Endothelial cell of umbilical vein (primary cell): ENCODE data around the gene CCER1. TPM values are rescaled to one million over a fixed set of nuclear protein-coding genes. Genes with fewer than 3 reads are reported as not detected.

Experiments
- BruUV-seq: library from RNA; stranded (reverse); fragments of 400-500 nt; replicated peaks from 2 replicates; lab custom pipeline; 2021; lab: Mats Ljungman, UMichigan
- CTCF ChIA-PET: fragments of 300-600, 350-600 bp; sonication (Branson Sonifier 250); formaldehyde crosslinking; loops from one replicate; lab custom pipeline; 2021; ENCODE audit warnings: antibody characterized with exemption, inconsistent platforms; lab: Charles Lee
- POLR2A ChIA-PET: fragments of 300-600, 350-600 bp; sonication (Branson Sonifier 250); formaldehyde crosslinking; loops from one replicate; lab custom pipeline; 2021; ENCODE audit warnings: antibody characterized with exemption, inconsistent platforms; lab: Charles Lee
- DNase-seq: peaks from one replicate; pipeline ENCODE4 v3.0.0-alpha.2; 2011; ENCODE audit warnings: low read depth, low spot score
- FAIRE-seq: peaks from 2 replicates; lab custom pipeline; 2011; peaks lifted over from hg19 to GRCh38; lab: Jason Lieb, UNC
- H2AFZ ChIP-seq: 2 replicates; pipeline ENCODE4 v1.6.0; 2012; ENCODE audit warnings: low read depth, low read length, control low read depth, inconsistent platforms
- H3K27ac ChIP-seq: 2 replicates; pipeline ENCODE4 v1.5.1; 2011; ENCODE audit warnings: low read depth, mild to moderate bottlenecking, control low read depth, low read length, moderate library complexity; ENCODE audit not compliant: insufficient read depth
- H3K27me3 ChIP-seq, 2 experiments: 2 replicates each; pipeline versions ENCODE4 v1.6.0 to v1.6.1; 2011; ENCODE audit warnings: low read length in 2 of 2, mixed read lengths in 1 of 2; ENCODE audit not compliant: control insufficient read depth in 2 of 2, insufficient read depth in 2 of 2
- H3K36me3 ChIP-seq, 2 experiments: 2 replicates in 1 of 2; 3 replicates in 1 of 2; pipeline ENCODE4 v1.5.1; 2011; ENCODE audit warnings: low read length in 2 of 2, mild to moderate bottlenecking in 1 of 2, moderate library complexity in 1 of 2; ENCODE audit not compliant: control insufficient read depth in 2 of 2, insufficient read depth in 2 of 2; ENCODE audit errors: extremely low read depth in 1 of 2
- H3K4me1 ChIP-seq: 3 replicates; pipeline ENCODE4 v1.5.1; 2011; ENCODE audit warnings: mild to moderate bottlenecking, low read length; ENCODE audit not compliant: control insufficient read depth, insufficient read depth; ENCODE audit errors: extremely low read depth
- H3K4me2 ChIP-seq: 2 replicates; pipeline ENCODE4 v1.6.1; 2011; ENCODE audit warnings: low read length, control low read depth, mixed read lengths; ENCODE audit not compliant: insufficient read depth
- H3K4me3 ChIP-seq, 3 experiments: fragments of 200-600 bp in 1 of 3; sonication (generic), shearing (Covaris generic) in 1 of 3; replicated peaks in 1 of 3; 2 replicates each; pipeline ENCODE4 v1.5.1; 2011 to 2016; ENCODE audit warnings: control low read depth in 3 of 3, low read length in 3 of 3, mild to moderate bottlenecking in 2 of 3, inconsistent platforms in 1 of 3, low read depth in 1 of 3, moderate library complexity in 1 of 3; ENCODE audit not compliant: insufficient read depth in 1 of 3
- H3K79me2 ChIP-seq: 2 replicates; pipeline ENCODE4 v1.6.0; 2012; ENCODE audit warnings: low read length, inconsistent platforms; ENCODE audit not compliant: control insufficient read depth, insufficient read depth
- H3K9ac ChIP-seq: replicated peaks from 2 replicates; pipeline ENCODE3; 2011; ENCODE audit warnings: low read length, control low read depth; ENCODE audit not compliant: insufficient read depth; ENCODE audit errors: extremely low read depth
- H3K9me1 ChIP-seq: replicated peaks from 3 replicates; pipeline ENCODE4 v1.6.0; 2011; ENCODE audit warnings: mild to moderate bottlenecking, low read length; ENCODE audit not compliant: control insufficient read depth, insufficient read depth; ENCODE audit errors: extremely low read depth
- H3K9me3 ChIP-seq: replicated peaks from 2 replicates; pipeline ENCODE4 v1.5.1; 2012; ENCODE audit warnings: low read length, inconsistent platforms; ENCODE audit not compliant: control insufficient read depth, insufficient read depth
- H4K20me1 ChIP-seq: replicated peaks from 2 replicates; pipeline ENCODE3; 2011; ENCODE audit warnings: mild to moderate bottlenecking, low read length; ENCODE audit not compliant: control insufficient read depth, insufficient read depth; ENCODE audit errors: extremely low read depth
- CTCF ChIP-seq, 2 donors: IDR thresholded peaks; 1 replicate in 1 of 2; 2 replicates in 1 of 2; pipeline ENCODE4 v1.5.1; 2011; ENCODE audit warnings: low read length in 2 of 2, mild to moderate bottlenecking in 2 of 2, moderate library complexity in 2 of 2, control low read depth in 1 of 2, inconsistent platforms in 1 of 2, low read depth in 1 of 2; ENCODE audit not compliant: insufficient read depth in 1 of 2; ENCODE audit errors: extremely low read depth in 1 of 2
- EZH2 ChIP-seq: IDR thresholded peaks from 2 replicates; pipeline ENCODE4 v1.6.1; 2012; ENCODE audit warnings: borderline replicate concordance, low read depth, mild to moderate bottlenecking, moderate library complexity, low read length, inconsistent platforms; ENCODE audit not compliant: severe bottlenecking
- GATA2 ChIP-seq: IDR thresholded peaks from 2 replicates; pipeline ENCODE4 v1.7.0; 2011; ENCODE audit warnings: low read depth, mild to moderate bottlenecking, moderate library complexity, mixed read lengths, low read length; ENCODE audit not compliant: insufficient read length, insufficient read depth
- JUN ChIP-seq: IDR thresholded peaks from 2 replicates; pipeline ENCODE4 v1.6.1; 2011; ENCODE audit warnings: borderline replicate concordance, low read depth; ENCODE audit not compliant: insufficient read length, insufficient read depth
- POLR2AphosphoS5 ChIP-seq: IDR thresholded peaks from 2 replicates; pipeline ENCODE4 v1.6.1; 2012; ENCODE audit warnings: low read depth, mild to moderate bottlenecking, control low read depth, low read length, moderate library complexity; ENCODE audit not compliant: insufficient read depth
- dilution Hi-C: fragments of 300-500 bp; cut with MboI; formaldehyde crosslinking; loops from one replicate; pipeline ENCODE4 v1.15.0; 2019; ENCODE audit warnings: low sequenced_read_pairs; ENCODE audit not compliant: extremely low pct_ligation_motif_present
- intact Hi-C: fragments of 100-400 bp; cut with micrococcal nuclease; formaldehyde crosslinking; loops from one replicate; pipeline ENCODE4 v1.10.0; 2022
- polyA plus RNA-seq, 4 experiments: library from polyadenylated mRNA; depleted of rRNA in 3 of 4; stranded (reverse) in 3 of 4; unstranded in 1 of 4; fragments of >200 nt; gene quantifications; 2 replicates each; pipeline versions ENCODE4 v1.2.1 to v1.2.3, GENCODE V29; 2011 to 2012; ENCODE audit warnings: missing spikeins in 1 of 4
- total RNA-seq: library from RNA; stranded (reverse); gene quantifications from 2 replicates; pipeline ENCODE4 v1.2.3, GENCODE V29; 2021

The CCER1 gene
- total and polyA plus RNA-seq, 2 donors (not counting 3 experiments of a cell fraction or from before 2014, with no cell fraction given), result not detected

DNA sequence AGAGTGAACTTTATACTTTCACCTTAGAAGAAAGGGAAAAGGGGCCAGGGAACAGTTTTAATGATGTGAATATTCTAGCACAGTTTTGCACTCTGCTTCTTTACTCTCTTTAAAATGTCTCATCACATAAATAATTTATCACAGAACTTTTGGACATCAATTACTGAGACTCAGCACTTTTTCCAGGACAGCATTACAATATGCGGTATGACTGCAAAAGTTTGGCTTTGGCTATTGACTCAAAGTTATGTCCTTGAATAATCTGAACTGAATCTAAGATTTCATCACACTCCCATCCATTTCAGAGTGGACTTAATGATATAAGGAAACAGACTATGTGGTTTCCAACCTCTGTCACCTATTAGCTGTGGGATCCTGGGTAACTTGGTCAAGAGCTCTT, 11.7 kb downstream of the CCER1 start:
- BruUV-seq, result no TSS peak
- ChIA-PET POLR2A (no interaction called here), CTCF (interaction anchor here (0.8 to 5.2 kb wide), 7 partner anchors 16 to 1400 kb away, joined by 3 to 94 read pairs (median 3); no protein-coding TSS in a partner anchor)
- dilution Hi-C loops (no loop called here), intact Hi-C loops (loop anchor here (5.0 to 10.0 kb wide), 2 partner anchors 401 to 1928 kb away; no protein-coding TSS in a partner anchor)
- H3K4me1 ChIP-seq, result peaks cover 14% of the 10 kb centered on the region
- no peaks in the 10 kb centered on the region for H3K36me3 ChIP-seq
- no peak for TF ChIP-seq EZH2
- no peak for TF ChIP-seq GATA2
- no peak for TF ChIP-seq JUN
- TF ChIP-seq POLR2AphosphoS5, result no peak
- H4K20me1 ChIP-seq, result no peaks in the 10 kb centered on the region
- DNase-seq (no peak), FAIRE-seq (no peak)
- no peak overlapping the region for H3K4me2 ChIP-seq
- no peaks in the 10 kb centered on the region for H3K79me2 ChIP-seq
- no peaks in the 10 kb centered on the region for H3K27me3 ChIP-seq
- no peaks in the 10 kb centered on the region for H3K9me3 ChIP-seq
- H2AFZ ChIP-seq, result no peak overlapping the region
- no peak overlapping the region for H3K9ac ChIP-seq
- H3K9me1 ChIP-seq, result no peaks in the 10 kb centered on the region
- H3K4me3 ChIP-seq, result no peak overlapping the region
- H3K27ac ChIP-seq, result no peak overlapping the region

DNA sequence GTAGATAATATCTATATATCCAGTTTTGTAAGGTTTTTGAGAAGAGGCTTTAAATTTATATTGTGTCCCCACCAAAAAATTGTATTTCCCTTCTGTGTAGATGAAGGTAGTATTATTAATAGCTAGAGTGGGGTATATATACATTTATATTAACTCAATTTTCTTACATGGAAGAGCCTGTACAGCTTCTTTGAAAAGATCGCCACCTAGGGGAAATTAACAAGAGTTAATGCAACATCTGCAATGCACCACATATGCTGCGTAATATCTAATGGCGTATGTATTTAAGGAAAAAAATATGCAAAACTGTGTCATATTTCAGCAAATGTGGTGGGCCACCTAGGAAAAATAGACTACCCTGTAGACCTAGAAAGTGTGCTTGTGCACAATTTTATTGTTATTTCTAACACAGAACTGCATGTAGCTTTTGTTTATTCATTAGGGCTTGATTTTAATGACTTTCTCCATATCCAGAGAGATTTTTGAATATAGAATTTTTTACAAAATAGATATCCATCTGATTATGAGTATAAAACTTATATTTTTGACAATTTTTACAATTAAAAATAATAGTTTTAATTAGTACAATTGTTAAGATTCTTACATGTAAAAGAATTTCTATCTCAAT, 14.0 kb downstream of the CCER1 start:
- Histone ChIP-seq H3K4me2 (no peak overlapping the region), H3K9me1 (no peaks in the 10 kb centered on the region), H3K27ac (no peak overlapping the region), H3K9me3 (no peaks in the 10 kb centered on the region), H2AFZ (no peak overlapping the region), H4K20me1 (no peaks in the 10 kb centered on the region), H3K9ac (no peak overlapping the region), H3K4me3 (no peak overlapping the region), H3K79me2 (no peaks in the 10 kb centered on the region), H3K36me3 (no peaks in the 10 kb centered on the region), H3K27me3 (no peaks in the 10 kb centered on the region), H3K4me1 (peaks cover 18% of the 10 kb centered on the region)
- ChIA-PET CTCF (interaction anchor here (0.6 to 4.1 kb wide), 43 partner anchors 11 to 1924 kb away, joined by 3 to 55 read pairs (median 3); partner anchors contain the start of genes ATP2B1 and DUSP6), POLR2A (no interaction called here)
- BruUV-seq, result no TSS peak
- intact Hi-C loops, result loop anchor here (1.0 to 10.0 kb wide), 5 partner anchors 246 to 1926 kb away; partner anchors contain the start of gene ATP2B1
- dilution Hi-C loops, result no loop called here
- DNase-seq, result peak; percentile 75
- peak; percentile 35 for FAIRE-seq
- TF ChIP-seq JUN (no peak), CTCF (IDR thresholded peaks at IDR 0.05; ENCODE audit: extremely low read depth in 1 of 2, insufficient read depth in 1 of 2, low read depth in 1 of 2, low read length in 2 of 2) (peak; percentile 38 to 47)
